WTC11 (cell line): ENCODE measurements around the gene SNX5. TPM values are rescaled to one million over a fixed set of nuclear protein-coding genes. Genes with fewer than 3 reads are reported as not detected.

Experiments used
- ATAC-seq: fragments of 200-7000 bp; cut with Tn5 transposase; 2 replicates; pipeline ENCODE4 v1.10.0; 2021; ENCODE audit warnings: mild to moderate bottlenecking, moderate library complexity
- CTCF ChIA-PET: fragments of 300-600 bp; sonication (Branson Sonifier 250); formaldehyde crosslinking; loops from one replicate; lab custom pipeline; 2021; ENCODE audit warnings: antibody characterized with exemption; lab: Charles Lee
- POLR2A ChIA-PET: fragments of 350-600 bp; sonication (Branson Sonifier 250); formaldehyde crosslinking; loops from one replicate; lab custom pipeline; 2021; ENCODE audit warnings: antibody characterized with exemption; lab: Charles Lee
- DNase-seq: peaks from one replicate; pipeline ENCODE4 v3.0.0; 2021; ENCODE audit warnings: low spot score
- H3K27ac Mint-ChIP-seq: 2 replicates; pipeline ENCODE4 v1.8.0; 2021; ENCODE audit warnings: mixed read lengths
- H3K27me3 Mint-ChIP-seq: 2 replicates; pipeline ENCODE4 v1.8.0; 2021; ENCODE audit warnings: low read depth, mild to moderate bottlenecking, moderate library complexity, mixed read lengths
- H3K36me3 Mint-ChIP-seq: 2 replicates; pipeline ENCODE4 v1.8.0; 2021; ENCODE audit warnings: mixed read lengths
- H3K4me1 Mint-ChIP-seq: 2 replicates; pipeline ENCODE4 v1.8.0; 2022; ENCODE audit warnings: mixed read lengths
- H3K4me3 Mint-ChIP-seq: 2 replicates; pipeline ENCODE4 v1.8.0; 2021; ENCODE audit warnings: mild to moderate bottlenecking, moderate library complexity, mixed read lengths
- H3K9me3 Mint-ChIP-seq: 2 replicates; pipeline ENCODE4 v1.8.0; 2021; ENCODE audit warnings: mixed read lengths
- MXD4 ChIP-seq: fragments of 250-450 bp; sonication (Bioruptor Pico); IDR thresholded peaks from 2 replicates; pipeline ENCODE4 v1.8.0; 2021; ENCODE audit warnings: mild to moderate bottlenecking, moderate library complexity, borderline replicate concordance
- NFATC4 ChIP-seq: fragments of 250-450 bp; sonication (Bioruptor Pico); IDR thresholded peaks from 2 replicates; pipeline ENCODE4 v1.9.0; 2021; ENCODE audit warnings: mild to moderate bottlenecking
- NFE2L1 ChIP-seq: sonication (generic); formaldehyde crosslinking; IDR thresholded peaks from 2 replicates; pipeline ENCODE4 v1.8.1; 2023; ENCODE audit warnings: missing genetic modification reagents
- NR1H2 ChIP-seq: sonication (generic); formaldehyde crosslinking; IDR thresholded peaks from 2 replicates; pipeline ENCODE4 v1.9.0; 2021; ENCODE audit warnings: mild to moderate bottlenecking, moderate library complexity, missing genetic modification reagents
- NR3C1 ChIP-seq: sonication (generic); formaldehyde crosslinking; conservative IDR thresholded peaks from 2 replicates; pipeline ENCODE4 v1.8.1; 2023; ENCODE audit warnings: low read depth, mild to moderate bottlenecking, missing genetic modification reagents
- SMAD4 ChIP-seq: sonication (generic); formaldehyde crosslinking; IDR thresholded peaks from 2 replicates; pipeline ENCODE4 v1.8.0; 2022; ENCODE audit warnings: mild to moderate bottlenecking, missing genetic modification reagents
- ZNF121 ChIP-seq: sonication (generic); formaldehyde crosslinking; IDR thresholded peaks from 2 replicates; pipeline ENCODE4 v1.8.0; 2023; ENCODE audit warnings: missing genetic modification reagents
- total RNA-seq: library from RNA; stranded (reverse); gene quantifications from 3 replicates; pipeline ENCODE4 v1.2.3, GENCODE V29; 2021
- TF ChIP-seq, protein P1 (sequence below): sonication (generic); formaldehyde crosslinking; conservative IDR thresholded peaks from 2 replicates; pipeline ENCODE4 v1.8.1; 2022; ENCODE audit warnings: mild to moderate bottlenecking, missing genetic modification reagents
- TF ChIP-seq, protein P2 (sequence below): sonication (generic); formaldehyde crosslinking; IDR thresholded peaks from 2 replicates; pipeline ENCODE4 v1.8.0; 2023; ENCODE audit warnings: missing genetic modification reagents
- TF ChIP-seq, protein P3 (sequence below): sonication (generic); formaldehyde crosslinking; IDR thresholded peaks from 2 replicates; pipeline ENCODE4 v1.8.1; 2023; ENCODE audit warnings: mild to moderate bottlenecking, missing genetic modification reagents, moderate library complexity
- TF ChIP-seq, protein P4 (sequence below): sonication (generic); formaldehyde crosslinking; IDR thresholded peaks from 2 replicates; pipeline ENCODE4 v1.8.1; 2023; ENCODE audit warnings: mild to moderate bottlenecking, missing genetic modification reagents, borderline replicate concordance
- TF ChIP-seq, protein P5 (sequence below): sonication (generic); formaldehyde crosslinking; IDR thresholded peaks from 2 replicates; pipeline ENCODE4 v1.8.0; 2023; ENCODE audit warnings: missing genetic modification reagents, mild to moderate bottlenecking, borderline replicate concordance
- TF ChIP-seq, protein P6 (sequence below): sonication (generic); formaldehyde crosslinking; IDR thresholded peaks from 2 replicates; pipeline ENCODE4 v1.8.1; 2022; ENCODE audit warnings: low read depth, mild to moderate bottlenecking, moderate library complexity, missing genetic modification reagents, borderline replicate concordance
- TF ChIP-seq, protein P7 (sequence below): fragments of 250-450 bp; sonication (Bioruptor Pico); IDR thresholded peaks from 2 replicates; pipeline ENCODE4 v1.9.0; 2021; ENCODE audit warnings: mild to moderate bottlenecking
- TF ChIP-seq, protein P8 (sequence below): fragments of 250-450 bp; sonication (Bioruptor Pico); IDR thresholded peaks from 2 replicates; pipeline ENCODE4 v1.9.0; 2021; ENCODE audit warnings: mild to moderate bottlenecking

Gene SNX5
- total RNA-seq, 1 experiment from 2014 or later, result 192 TPM

DNA sequence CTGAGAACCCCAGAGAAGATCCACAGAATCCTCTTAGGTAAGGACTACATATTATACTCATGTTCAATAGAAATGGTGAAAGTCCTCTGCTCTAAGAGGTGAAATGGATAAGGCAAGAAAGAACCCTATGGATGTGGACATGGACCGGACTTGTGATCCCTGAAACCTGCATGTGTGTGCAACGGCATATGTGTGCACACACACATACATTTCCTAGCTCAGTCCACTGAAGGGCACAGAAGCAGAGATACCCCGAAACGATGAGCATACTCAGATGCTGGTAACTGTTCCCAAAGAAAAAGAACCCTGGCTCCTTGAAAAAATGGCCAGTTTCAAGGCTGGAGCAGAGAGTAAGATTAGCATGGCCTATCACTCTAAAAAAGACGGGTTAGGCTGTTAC lies 22.6 kb downstream of the SNX5 start:
- Mint-ChIP-seq H3K27ac (peak overlapping the region; percentile 69), H3K4me1 (peaks cover 16% of the 10 kb centered on the region), H3K36me3 (peaks cover 99% of the 10 kb centered on the region), H3K27me3 (no peaks in the 10 kb centered on the region), H3K9me3 (no peaks in the 10 kb centered on the region), H3K4me3 (no peak overlapping the region)
- POLR2A ChIA-PET, result no interaction called here
- ATAC-seq (no peak), DNase-seq (no peak)
- CTCF ChIA-PET, result no interaction called here
- TF ChIP-seq, protein P1, sequence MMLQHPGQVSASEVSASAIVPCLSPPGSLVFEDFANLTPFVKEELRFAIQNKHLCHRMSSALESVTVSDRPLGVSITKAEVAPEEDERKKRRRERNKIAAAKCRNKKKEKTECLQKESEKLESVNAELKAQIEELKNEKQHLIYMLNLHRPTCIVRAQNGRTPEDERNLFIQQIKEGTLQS (CRISPR knock-in tag), result no peak
- no peak for TF ChIP-seq NR1H2 (CRISPR knock-in tag)
- TF ChIP-seq, protein P2, sequence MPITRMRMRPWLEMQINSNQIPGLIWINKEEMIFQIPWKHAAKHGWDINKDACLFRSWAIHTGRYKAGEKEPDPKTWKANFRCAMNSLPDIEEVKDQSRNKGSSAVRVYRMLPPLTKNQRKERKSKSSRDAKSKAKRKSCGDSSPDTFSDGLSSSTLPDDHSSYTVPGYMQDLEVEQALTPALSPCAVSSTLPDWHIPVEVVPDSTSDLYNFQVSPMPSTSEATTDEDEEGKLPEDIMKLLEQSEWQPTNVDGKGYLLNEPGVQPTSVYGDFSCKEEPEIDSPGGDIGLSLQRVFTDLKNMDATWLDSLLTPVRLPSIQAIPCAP (CRISPR knock-in tag), result no peak
- no peak for TF ChIP-seq NFE2L1 (CRISPR knock-in tag)
- TF ChIP-seq, protein P3, sequence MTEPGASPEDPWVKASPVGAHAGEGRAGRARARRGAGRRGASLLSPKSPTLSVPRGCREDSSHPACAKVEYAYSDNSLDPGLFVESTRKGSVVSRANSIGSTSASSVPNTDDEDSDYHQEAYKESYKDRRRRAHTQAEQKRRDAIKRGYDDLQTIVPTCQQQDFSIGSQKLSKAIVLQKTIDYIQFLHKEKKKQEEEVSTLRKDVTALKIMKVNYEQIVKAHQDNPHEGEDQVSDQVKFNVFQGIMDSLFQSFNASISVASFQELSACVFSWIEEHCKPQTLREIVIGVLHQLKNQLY (CRISPR knock-in tag), result no peak
- TF ChIP-seq SMAD4 (CRISPR knock-in tag), result no peak
- TF ChIP-seq ZNF121 (CRISPR knock-in tag), result no peak
- no peak for TF ChIP-seq NR3C1 (CRISPR knock-in tag)
- TF ChIP-seq, protein P4, sequence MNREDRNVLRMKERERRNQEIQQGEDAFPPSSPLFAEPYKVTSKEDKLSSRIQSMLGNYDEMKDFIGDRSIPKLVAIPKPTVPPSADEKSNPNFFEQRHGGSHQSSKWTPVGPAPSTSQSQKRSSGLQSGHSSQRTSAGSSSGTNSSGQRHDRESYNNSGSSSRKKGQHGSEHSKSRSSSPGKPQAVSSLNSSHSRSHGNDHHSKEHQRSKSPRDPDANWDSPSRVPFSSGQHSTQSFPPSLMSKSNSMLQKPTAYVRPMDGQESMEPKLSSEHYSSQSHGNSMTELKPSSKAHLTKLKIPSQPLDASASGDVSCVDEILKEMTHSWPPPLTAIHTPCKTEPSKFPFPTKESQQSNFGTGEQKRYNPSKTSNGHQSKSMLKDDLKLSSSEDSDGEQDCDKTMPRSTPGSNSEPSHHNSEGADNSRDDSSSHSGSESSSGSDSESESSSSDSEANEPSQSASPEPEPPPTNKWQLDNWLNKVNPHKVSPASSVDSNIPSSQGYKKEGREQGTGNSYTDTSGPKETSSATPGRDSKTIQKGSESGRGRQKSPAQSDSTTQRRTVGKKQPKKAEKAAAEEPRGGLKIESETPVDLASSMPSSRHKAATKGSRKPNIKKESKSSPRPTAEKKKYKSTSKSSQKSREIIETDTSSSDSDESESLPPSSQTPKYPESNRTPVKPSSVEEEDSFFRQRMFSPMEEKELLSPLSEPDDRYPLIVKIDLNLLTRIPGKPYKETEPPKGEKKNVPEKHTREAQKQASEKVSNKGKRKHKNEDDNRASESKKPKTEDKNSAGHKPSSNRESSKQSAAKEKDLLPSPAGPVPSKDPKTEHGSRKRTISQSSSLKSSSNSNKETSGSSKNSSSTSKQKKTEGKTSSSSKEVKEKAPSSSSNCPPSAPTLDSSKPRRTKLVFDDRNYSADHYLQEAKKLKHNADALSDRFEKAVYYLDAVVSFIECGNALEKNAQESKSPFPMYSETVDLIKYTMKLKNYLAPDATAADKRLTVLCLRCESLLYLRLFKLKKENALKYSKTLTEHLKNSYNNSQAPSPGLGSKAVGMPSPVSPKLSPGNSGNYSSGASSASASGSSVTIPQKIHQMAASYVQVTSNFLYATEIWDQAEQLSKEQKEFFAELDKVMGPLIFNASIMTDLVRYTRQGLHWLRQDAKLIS (CRISPR knock-in tag), result no peak
- TF ChIP-seq NFATC4 (CRISPR knock-in tag), result no peak
- TF ChIP-seq, protein P5, sequence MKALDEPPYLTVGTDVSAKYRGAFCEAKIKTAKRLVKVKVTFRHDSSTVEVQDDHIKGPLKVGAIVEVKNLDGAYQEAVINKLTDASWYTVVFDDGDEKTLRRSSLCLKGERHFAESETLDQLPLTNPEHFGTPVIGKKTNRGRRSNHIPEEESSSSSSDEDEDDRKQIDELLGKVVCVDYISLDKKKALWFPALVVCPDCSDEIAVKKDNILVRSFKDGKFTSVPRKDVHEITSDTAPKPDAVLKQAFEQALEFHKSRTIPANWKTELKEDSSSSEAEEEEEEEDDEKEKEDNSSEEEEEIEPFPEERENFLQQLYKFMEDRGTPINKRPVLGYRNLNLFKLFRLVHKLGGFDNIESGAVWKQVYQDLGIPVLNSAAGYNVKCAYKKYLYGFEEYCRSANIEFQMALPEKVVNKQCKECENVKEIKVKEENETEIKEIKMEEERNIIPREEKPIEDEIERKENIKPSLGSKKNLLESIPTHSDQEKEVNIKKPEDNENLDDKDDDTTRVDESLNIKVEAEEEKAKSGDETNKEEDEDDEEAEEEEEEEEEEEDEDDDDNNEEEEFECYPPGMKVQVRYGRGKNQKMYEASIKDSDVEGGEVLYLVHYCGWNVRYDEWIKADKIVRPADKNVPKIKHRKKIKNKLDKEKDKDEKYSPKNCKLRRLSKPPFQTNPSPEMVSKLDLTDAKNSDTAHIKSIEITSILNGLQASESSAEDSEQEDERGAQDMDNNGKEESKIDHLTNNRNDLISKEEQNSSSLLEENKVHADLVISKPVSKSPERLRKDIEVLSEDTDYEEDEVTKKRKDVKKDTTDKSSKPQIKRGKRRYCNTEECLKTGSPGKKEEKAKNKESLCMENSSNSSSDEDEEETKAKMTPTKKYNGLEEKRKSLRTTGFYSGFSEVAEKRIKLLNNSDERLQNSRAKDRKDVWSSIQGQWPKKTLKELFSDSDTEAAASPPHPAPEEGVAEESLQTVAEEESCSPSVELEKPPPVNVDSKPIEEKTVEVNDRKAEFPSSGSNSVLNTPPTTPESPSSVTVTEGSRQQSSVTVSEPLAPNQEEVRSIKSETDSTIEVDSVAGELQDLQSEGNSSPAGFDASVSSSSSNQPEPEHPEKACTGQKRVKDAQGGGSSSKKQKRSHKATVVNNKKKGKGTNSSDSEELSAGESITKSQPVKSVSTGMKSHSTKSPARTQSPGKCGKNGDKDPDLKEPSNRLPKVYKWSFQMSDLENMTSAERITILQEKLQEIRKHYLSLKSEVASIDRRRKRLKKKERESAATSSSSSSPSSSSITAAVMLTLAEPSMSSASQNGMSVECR (CRISPR knock-in tag), result no peak

DNA sequence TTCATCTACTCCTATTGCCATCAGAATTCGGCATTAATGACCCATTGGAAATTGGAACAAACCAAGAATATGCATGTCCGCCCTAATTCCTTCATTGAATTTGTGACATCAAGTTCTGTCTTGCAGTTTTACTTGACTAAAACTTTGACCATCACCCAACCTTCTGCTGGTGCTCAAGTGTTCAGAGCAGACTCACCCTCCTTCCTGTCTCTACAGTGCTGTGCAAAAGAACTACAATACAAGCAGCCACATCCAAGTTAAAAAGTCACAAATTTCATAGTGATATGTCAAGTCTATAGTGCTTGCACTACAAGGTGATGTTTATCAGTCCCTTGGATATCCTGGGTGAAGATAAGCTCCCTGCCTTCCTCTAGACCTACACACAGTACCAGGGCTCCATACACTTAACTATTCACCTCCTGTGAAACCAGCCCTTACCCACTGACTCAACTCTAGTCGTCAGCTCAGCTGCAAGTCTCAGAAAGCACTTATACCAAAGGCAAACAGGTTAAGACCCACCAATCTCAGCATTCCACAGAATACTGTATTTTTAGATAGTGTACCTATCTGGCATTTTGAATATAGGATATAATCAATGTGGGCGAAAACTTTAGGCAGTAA lies 23.6 kb downstream of the SNX5 start:
- peaks cover 88% of the 10 kb centered on the region for H3K36me3 Mint-ChIP-seq
- no peaks in the 10 kb centered on the region for H3K27me3 Mint-ChIP-seq
- no peak overlapping the region for H3K4me3 Mint-ChIP-seq
- peak overlapping the region; percentile 27 for H3K27ac Mint-ChIP-seq
- ChIA-PET POLR2A (no interaction called here), CTCF (no interaction called here)
- no peaks in the 10 kb centered on the region for H3K9me3 Mint-ChIP-seq
- peaks cover 26% of the 10 kb centered on the region for H3K4me1 Mint-ChIP-seq
- ATAC-seq (no peak), DNase-seq (no peak)
- TF ChIP-seq, protein P6, sequence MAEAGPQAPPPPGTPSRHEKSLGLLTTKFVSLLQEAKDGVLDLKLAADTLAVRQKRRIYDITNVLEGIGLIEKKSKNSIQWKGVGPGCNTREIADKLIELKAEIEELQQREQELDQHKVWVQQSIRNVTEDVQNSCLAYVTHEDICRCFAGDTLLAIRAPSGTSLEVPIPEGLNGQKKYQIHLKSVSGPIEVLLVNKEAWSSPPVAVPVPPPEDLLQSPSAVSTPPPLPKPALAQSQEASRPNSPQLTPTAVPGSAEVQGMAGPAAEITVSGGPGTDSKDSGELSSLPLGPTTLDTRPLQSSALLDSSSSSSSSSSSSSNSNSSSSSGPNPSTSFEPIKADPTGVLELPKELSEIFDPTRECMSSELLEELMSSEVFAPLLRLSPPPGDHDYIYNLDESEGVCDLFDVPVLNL (CRISPR knock-in tag), result no peak
- TF ChIP-seq, protein P7, sequence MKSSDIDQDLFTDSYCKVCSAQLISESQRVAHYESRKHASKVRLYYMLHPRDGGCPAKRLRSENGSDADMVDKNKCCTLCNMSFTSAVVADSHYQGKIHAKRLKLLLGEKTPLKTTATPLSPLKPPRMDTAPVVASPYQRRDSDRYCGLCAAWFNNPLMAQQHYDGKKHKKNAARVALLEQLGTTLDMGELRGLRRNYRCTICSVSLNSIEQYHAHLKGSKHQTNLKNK, result no peak
- TF ChIP-seq MXD4 (CRISPR knock-in tag), result no peak
- TF ChIP-seq, protein P8, sequence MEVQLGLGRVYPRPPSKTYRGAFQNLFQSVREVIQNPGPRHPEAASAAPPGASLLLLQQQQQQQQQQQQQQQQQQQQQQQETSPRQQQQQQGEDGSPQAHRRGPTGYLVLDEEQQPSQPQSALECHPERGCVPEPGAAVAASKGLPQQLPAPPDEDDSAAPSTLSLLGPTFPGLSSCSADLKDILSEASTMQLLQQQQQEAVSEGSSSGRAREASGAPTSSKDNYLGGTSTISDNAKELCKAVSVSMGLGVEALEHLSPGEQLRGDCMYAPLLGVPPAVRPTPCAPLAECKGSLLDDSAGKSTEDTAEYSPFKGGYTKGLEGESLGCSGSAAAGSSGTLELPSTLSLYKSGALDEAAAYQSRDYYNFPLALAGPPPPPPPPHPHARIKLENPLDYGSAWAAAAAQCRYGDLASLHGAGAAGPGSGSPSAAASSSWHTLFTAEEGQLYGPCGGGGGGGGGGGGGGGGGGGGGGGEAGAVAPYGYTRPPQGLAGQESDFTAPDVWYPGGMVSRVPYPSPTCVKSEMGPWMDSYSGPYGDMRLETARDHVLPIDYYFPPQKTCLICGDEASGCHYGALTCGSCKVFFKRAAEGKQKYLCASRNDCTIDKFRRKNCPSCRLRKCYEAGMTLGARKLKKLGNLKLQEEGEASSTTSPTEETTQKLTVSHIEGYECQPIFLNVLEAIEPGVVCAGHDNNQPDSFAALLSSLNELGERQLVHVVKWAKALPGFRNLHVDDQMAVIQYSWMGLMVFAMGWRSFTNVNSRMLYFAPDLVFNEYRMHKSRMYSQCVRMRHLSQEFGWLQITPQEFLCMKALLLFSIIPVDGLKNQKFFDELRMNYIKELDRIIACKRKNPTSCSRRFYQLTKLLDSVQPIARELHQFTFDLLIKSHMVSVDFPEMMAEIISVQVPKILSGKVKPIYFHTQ, result no peak
